Panc1 (cell line): ENCODE results near the gene PIGU.

ENCODE experiments used
- CTCF ChIP-seq: fragments of 450-650 bp; IDR thresholded peaks from 2 replicates; pipeline ENCODE4 v1.5.1; 2017; ENCODE audit warnings: mild to moderate bottlenecking
- POLR2AphosphoS5 ChIP-seq: IDR thresholded peaks from 2 replicates; pipeline ENCODE4 v1.6.1; 2012; ENCODE audit warnings: mild to moderate bottlenecking, low read depth, low read length, moderate library complexity
- SIN3A ChIP-seq: IDR thresholded peaks from 2 replicates; pipeline ENCODE4 v1.6.1; 2012; ENCODE audit warnings: low read depth, mild to moderate bottlenecking, low read length, moderate library complexity, borderline replicate concordance; ENCODE audit not compliant: insufficient read depth

DNA sequence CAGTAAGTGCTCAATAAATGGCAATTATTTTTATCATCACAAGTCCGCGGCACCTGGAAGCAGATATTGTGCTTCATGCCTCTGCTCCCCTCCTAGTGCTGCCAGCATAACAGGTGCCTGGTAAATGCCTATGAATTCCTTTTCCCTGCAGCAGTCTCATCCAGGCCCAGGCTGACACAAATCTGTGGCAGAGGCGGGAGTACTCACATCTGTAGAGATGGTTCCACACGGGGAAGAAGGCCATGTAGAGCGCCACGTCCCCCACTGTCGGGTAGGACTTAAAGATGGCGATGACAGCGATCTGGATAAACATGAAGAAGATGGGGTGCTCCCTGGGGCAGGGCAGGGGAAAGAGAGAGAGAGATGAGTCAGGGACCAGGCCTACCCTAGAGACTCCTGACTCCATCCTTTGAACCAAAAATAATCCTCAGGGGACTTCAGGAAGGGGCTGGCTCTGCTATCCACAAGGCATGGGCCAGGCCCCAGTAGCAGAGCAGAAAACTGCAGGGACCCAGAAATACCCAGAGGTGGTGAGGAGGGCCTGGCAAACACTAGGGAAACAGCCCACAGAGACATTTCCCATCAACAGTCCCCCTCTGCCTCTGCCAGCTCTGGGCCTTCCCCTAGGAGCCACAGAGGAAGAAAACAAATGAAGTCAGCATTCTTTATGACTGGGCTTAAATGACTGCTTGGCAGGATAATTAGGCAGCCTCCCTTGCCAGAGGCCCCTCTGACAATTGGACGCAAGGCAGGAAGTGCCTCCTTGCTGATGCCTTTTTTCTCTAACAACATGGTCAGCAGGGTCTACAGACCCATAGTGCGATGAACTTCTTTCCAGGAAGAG is 95.3 kb downstream of the PIGU start:
- no peak for TF ChIP-seq CTCF
- no peak for TF ChIP-seq SIN3A
- TF ChIP-seq POLR2AphosphoS5: no peak
